Testis (tissue), 3 donors: ENCODE data around the gene MCM5. TPM values are rescaled to one million over a fixed set of nuclear protein-coding genes. Genes with fewer than 3 reads are reported as not detected.

Source experiments
- DNase-seq: peaks from one replicate; pipeline ENCODE4 v3.0.0-alpha.2; 2019
- H3K27ac ChIP-seq, 2 donors: fragments of 200-600 bp; sonication (generic); one replicate each; pipeline ENCODE4 v1.5.1; 2019
- H3K27me3 ChIP-seq: fragments of 200-600 bp; sonication (generic); one replicate; pipeline ENCODE4 v1.5.1; 2019
- H3K36me3 ChIP-seq: fragments of 200-600 bp; sonication (generic); one replicate; pipeline ENCODE4 v1.5.1; 2017; ENCODE audit warnings: low read depth; ENCODE audit errors: missing control alignments
- H3K4me1 ChIP-seq: fragments of 200-600 bp; sonication (generic); one replicate; pipeline ENCODE4 v1.5.1; 2019
- H3K4me3 ChIP-seq, 2 donors: fragments of 200-600 bp; sonication (generic); one replicate each; pipeline ENCODE4 v1.5.1; 2017 to 2019
- H3K9me3 ChIP-seq: fragments of 200-600 bp; sonication (generic); one replicate; pipeline ENCODE4 v1.5.1; 2017
- POLR2A ChIP-seq: fragments of 450-650 bp; IDR thresholded peaks from one replicate; pipeline ENCODE4 v1.6.1; 2017; ENCODE audit warnings: antibody characterized with exemption, mild to moderate bottlenecking, moderate library complexity
- WGBS, 2 donors: methylation state at CpG; one replicate each; pipeline ENCODE4 v1.1.5; 2018; 5-methylcytosine and 5-hydroxymethylcytosine counted together
- intact Hi-C: fragments of 100-400 bp; cut with DNase I; formaldehyde crosslinking; loops from one replicate; pipeline ENCODE4 v1.15.1; 2023; ENCODE audit warnings: low total_unique reads
- polyA plus RNA-seq: library from polyadenylated mRNA; stranded (reverse); fragments of 350-450 nt; fragmentation: Illumina TruSeq; extraction: RNeasy Lipid Tissue Mini Kit (QIAGEN cat#74804); gene quantifications from one replicate; pipeline ENCODE4 v1.2.3, GENCODE V29; 2014; ENCODE audit warnings: low read depth, low replicate concordance; ENCODE audit not compliant: insufficient read depth
- total RNA-seq, 2 donors: library from RNA; depleted of rRNA; stranded (reverse); fragments of >200 nt; gene quantifications; one replicate each; pipeline ENCODE4 v1.2.3, GENCODE V29; 2016
- TF ChIP-seq, protein P1 (sequence below), 3 experiments: fragments of 450-650 bp in 2 of 3; fragments of 200-600 bp in 1 of 3; sonication (generic) in 1 of 3; IDR thresholded peaks; one replicate each; pipeline ENCODE4 v1.5.1; 2016 to 2019; ENCODE audit warnings: antibody characterized with exemption in 3 of 3, mild to moderate bottlenecking in 2 of 3, moderate library complexity in 1 of 3

Gene MCM5
- total and polyA plus RNA-seq, 3 donors from 2014 or later = 34.3 to 49.6 (median 42.1) TPM

DNA sequence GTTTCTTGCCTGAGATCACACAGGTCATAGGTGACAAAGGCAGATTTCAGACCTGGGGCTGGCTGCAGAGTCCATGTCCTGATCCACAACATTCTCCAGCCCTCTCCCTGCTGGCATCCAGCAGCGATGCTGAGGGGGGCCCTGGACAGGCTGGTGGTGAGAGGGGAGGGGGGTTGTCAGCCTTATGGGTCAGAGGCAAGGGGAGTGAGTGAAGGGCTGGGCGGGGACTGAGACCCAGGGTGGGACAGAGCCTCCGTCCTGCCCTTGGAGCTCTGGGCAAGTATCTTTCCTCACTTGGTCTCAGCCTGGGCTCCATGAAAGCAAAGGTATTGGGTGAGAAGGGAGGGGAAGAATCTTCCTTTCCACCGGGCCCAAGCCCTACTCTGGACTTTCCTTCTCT lies 74.0 kb downstream of the MCM5 start:
- H3K36me3 ChIP-seq = no peaks in the 10 kb centered on the region
- intact Hi-C loops = no loop called here
- no peaks in the 10 kb centered on the region for H3K9me3 ChIP-seq
- no peak overlapping the region for H3K27ac ChIP-seq
- no peaks in the 10 kb centered on the region for H3K27me3 ChIP-seq
- no peak overlapping the region for H3K4me3 ChIP-seq
- WGBS, 2 donors = 83 to 93% methylated on average over 4 of the region's 4 CpGs
- no peak for TF ChIP-seq POLR2A
- TF ChIP-seq, protein P1, sequence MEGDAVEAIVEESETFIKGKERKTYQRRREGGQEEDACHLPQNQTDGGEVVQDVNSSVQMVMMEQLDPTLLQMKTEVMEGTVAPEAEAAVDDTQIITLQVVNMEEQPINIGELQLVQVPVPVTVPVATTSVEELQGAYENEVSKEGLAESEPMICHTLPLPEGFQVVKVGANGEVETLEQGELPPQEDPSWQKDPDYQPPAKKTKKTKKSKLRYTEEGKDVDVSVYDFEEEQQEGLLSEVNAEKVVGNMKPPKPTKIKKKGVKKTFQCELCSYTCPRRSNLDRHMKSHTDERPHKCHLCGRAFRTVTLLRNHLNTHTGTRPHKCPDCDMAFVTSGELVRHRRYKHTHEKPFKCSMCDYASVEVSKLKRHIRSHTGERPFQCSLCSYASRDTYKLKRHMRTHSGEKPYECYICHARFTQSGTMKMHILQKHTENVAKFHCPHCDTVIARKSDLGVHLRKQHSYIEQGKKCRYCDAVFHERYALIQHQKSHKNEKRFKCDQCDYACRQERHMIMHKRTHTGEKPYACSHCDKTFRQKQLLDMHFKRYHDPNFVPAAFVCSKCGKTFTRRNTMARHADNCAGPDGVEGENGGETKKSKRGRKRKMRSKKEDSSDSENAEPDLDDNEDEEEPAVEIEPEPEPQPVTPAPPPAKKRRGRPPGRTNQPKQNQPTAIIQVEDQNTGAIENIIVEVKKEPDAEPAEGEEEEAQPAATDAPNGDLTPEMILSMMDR (IDR thresholded peaks at IDR 0.05) = no peak
- H3K4me1 ChIP-seq = no peaks in the 10 kb centered on the region
- DNase-seq = no peak

Other genes starting within 250 kb of the MCM5 start
- gene HMGXB4, start 142.6 kb upstream of the MCM5 start, total RNA-seq = 10 to 100 TPM; 58.7 to 63.4 TPM
- gene HMGXB4, start 142.6 kb upstream of the MCM5 start, polyA plus RNA-seq = 26.5 TPM
- 10 to 100 TPM; 66.2 to 68.0 TPM for gene TOM1, start 100.2 kb upstream of the MCM5 start, total RNA-seq
- 65.7 TPM for gene TOM1, start 100.2 kb upstream of the MCM5 start, polyA plus RNA-seq
- 10 to 100 TPM; 22.0 to 35.2 TPM for gene HMOX1, start 19.0 kb upstream of the MCM5 start, total RNA-seq
- 37.8 TPM for gene HMOX1, start 19.0 kb upstream of the MCM5 start, polyA plus RNA-seq
- 1 to 10 TPM; 1.2 to 1.7 TPM for gene RASD2, start 140.7 kb downstream of the MCM5 start, total RNA-seq
- gene RASD2, start 140.7 kb downstream of the MCM5 start, polyA plus RNA-seq = 1.7 TPM
- gene MB, start 217.2 kb downstream of the MCM5 start, total RNA-seq = 1 to 10 TPM in 1 of 2 donors, under 1 TPM in 1; 0.93 to 2.2 TPM
- 62.6 TPM for gene MB, start 217.2 kb downstream of the MCM5 start, polyA plus RNA-seq
- gene APOL6, start 248.3 kb downstream of the MCM5 start, total RNA-seq = 1 to 10 TPM; 2.2 to 2.8 TPM
- 3.6 TPM for gene APOL6, start 248.3 kb downstream of the MCM5 start, polyA plus RNA-seq